GM19452 (cell line): ENCODE results near the gene GRM1.

ENCODE experiments used
- ATAC-seq: cut with Tn5 transposase; IDR thresholded peaks from one replicate; pipeline ENCODE4 v1.9.1; 2021; ENCODE audit not compliant: unreplicated experiment

Gene GRM1

DNA sequence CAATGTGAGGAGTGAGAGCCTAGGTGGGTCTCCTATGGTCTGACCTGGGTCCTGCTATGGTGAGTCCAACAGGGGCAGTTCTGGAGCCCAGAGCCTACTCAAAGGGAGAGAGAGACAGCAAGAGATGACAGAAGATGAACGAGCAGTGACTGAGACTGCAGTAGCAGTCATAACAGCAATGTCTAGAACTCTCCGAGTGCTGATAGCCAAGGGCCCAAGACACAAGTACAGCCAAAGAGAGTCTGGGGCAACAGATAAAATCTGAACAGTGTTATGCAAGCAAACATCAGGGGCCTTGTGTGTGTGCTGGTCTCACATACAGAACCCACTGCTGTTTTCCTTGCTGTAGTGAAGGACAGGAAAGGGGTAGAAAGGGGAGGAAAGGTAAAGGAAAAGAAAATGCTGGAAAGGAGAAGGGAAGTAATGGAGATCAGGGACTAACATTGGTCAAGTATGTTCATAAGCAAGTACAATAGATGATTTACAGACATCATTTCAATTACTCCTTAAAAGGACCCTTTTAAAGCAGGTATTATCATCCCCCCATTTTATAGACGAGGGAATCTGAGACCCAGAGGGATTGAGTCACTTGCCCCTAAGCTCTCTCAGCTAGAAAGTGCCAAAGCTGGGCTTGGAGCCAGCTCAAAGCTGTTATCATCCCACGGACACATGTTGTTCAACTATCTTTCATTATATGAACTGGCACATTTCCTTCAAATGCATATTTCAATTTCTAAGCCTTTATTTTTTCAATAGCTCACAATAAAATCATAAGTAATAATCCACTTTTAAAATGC is 332.5 kb downstream of the GRM1 start:
- no peak for ATAC-seq

DNA sequence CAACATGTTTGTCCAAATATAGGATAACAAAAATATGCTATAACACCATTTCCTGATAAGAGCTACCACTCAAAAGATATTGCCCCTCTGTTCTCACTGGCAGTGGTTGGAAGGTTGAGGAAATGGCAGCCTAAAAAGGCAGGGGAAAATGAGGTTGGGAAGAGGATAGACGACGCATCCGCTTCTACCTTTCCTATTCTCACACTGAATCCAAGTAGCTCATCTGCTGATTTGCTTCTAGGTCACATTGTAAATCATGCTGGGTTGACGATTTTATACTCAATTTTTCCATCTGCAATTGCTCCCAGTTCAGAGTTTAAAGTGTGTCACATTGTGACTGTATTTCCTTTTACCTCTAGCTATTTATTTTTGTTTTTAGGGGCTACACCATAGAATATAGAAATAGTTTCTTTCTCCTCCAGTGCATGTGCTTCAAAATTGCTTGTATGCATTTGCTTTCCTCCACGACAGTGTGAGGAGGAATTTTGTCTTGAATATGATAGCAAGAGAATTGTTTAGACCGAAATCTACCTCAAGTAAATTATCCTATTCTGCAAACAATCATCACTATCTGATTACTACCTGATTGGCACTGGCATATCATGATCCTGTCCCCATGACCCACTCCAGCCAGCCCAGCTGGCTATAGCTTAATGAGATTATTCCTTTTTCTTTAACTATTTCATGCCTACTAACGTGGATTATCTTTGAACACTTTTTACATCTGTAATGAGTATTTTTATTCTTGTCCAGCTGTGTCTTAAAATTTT is 335.2 kb downstream of the GRM1 start:
- no peak for ATAC-seq

DNA sequence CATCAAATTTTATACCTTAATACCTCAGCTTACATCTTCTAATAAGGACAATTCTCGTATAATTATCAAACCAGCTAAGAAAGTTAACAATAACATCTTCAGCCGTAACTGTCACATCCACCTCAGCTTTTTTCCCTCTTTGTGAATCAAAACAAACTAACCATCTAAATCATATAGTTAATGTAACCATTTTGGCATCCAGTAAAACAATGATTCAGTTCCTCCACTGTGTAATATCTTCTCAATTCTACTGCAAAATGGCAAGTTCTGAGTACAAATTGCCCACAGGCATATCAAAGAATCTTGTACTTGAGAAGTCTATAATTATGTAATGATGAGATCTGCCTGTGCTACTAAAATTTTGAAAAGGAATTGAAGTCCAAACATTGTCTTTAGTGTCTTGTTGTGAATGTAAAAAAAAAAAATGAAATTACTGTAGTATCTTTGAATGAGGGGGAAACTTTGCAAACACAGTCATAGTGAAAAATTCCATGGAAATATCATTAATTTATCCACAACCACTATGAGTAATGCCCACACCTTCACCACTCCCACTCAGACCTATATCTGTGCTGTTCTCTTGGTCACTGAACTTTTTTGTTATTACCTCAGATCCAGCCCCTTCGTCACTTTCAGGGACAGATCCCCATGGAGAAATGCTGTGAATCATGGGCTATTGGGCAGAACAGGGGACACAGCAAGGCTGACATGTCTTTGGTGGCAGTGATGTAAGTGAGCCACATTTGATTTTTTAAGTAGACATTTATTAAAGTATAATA is 336.1 kb downstream of the GRM1 start:
- ATAC-seq = no peak

DNA sequence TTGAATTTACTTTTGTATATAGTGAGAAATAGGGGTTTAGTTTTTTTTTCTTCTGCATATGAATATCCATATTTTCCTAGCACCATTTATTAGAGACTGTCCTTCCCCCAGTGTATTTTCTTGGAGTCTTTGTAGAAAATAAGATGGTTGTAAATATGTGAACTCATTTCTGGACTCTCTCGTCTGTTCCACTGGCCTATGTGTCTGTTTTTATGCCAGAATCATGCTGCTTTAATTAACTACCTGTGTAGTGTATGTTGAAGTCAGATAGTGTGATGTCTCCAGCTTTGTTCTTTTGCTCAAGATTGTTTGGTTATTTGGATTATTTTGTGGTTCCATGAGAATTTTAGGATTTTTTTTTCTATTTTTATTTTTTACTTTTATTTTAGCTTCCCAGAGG is 338.2 kb downstream of the GRM1 start:
- no peak for ATAC-seq

DNA sequence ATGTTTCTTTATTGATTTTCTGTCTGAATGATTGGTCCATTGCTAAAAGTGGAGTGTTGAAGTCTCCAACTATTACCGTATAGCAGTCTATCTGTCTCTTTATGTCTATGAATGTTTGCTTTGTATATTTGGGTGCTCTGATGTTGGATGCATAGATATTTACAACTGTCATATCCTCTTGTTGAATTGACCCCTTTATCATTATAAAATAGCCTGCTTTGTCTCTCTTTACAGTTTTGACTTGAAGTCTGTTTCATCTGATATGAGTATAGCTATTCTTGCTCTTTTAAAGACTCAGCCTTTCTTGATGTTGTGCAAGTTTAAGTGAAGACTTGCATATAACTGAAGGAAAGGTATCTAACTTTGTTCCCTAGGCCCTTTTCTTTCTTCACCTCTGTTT is 341.0 kb downstream of the GRM1 start:
- no peak for ATAC-seq

DNA sequence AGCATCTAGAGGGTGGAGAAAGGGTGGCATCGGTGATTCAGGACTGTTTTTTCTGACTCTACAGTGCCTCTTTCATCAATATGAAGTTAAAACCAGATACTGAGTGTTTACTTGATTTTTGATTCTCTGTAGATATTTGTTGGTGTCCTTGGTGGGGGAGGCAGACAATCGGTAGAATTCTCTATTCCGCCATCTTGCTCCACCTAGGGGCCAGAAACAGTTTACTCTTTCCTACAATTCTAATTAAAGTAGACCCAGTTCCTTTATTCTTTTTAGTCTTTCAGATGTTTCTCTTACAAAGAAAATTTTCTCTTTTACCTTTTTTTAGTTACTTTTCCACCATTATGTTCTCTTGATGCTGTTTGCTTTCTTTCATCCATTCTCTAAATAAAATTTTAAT is 352.6 kb downstream of the GRM1 start:
- ATAC-seq = no peak

DNA sequence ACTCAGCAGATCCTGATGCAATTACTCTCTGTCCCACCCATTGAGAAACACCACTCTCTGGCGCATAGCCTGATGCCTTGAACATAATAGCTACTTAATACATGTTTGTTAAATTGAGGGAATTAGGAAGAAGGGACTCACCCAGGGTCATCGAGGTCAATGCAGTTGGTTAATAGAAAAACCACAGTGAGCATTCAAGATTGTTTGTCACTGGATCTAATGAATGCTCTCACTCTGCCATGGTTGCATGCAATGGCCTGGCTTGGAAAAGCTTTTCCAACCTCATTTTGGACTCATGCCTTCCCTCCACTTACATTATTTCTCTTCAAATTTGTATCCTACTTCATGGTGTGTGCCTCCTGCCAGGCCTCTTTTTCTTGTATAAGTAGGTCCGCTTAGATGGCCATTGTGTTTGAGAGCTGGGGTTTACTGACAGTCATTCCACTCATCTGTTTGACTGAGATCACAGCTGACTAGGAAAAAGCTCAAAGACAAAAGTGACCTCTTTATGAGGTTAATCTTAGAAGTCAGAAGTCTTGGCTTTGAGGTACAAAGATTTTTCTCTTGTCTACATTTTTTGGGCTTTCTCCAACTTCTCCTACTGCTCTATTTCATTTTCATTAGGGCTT is 360.0 kb downstream of the GRM1 start:
- ATAC-seq = no peak

DNA sequence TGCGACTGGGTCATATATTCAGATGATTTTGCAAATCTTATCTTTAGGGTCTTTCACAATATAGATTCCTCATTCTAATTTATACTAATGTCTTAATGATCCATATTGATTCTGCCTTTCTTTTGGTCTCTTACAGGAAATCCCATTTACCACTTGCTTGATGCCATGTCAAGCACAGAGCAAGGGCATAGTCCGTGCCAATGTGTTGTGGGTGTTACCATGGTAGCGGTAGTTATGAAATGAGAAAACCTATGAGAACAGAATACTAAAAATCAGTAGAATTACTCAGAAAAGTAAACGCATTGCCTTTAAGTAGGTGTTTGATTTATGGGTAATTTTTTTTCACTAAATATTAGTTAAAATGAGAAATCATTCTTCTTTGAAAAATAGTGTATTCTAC is 360.9 kb downstream of the GRM1 start:
- ATAC-seq = no peak

DNA sequence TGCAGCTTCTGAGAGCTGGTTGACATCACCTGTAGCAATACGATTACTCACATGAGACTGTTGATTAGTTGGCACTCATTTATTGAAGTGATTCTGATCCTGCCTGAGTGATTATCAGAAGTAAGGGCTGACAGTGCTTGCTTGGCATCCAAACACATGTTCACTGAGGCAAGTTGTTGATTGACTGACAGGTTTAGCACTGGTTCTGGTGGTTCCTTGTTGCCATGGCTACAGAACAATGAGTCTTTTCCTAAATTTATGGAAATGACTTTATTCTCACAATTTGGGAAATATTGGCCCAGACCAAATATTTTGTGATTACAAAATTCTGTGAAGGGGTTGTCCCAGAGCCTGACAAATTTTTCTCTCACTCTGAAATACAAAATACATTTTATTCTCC is 368.8 kb downstream of the GRM1 start:
- no peak for ATAC-seq

DNA sequence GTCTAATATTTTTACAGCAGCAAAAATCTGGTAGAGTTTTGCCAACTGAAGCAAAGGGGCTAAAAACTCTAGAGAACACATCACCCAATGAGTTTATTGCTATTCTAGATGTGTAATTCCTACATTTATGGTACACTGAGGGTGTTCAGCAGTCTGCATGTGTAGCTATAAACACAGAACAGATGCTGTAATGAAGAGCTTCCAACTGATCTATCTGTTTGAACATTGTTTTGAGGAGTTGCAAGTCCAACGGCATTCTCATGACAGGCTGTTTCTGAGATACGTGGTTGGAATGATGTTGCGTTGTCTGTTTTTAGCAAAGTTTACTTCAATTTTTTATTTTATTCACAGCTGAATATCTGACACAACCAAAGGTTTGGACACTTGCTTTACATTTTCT is 373.6 kb downstream of the GRM1 start:
- no peak for ATAC-seq

DNA sequence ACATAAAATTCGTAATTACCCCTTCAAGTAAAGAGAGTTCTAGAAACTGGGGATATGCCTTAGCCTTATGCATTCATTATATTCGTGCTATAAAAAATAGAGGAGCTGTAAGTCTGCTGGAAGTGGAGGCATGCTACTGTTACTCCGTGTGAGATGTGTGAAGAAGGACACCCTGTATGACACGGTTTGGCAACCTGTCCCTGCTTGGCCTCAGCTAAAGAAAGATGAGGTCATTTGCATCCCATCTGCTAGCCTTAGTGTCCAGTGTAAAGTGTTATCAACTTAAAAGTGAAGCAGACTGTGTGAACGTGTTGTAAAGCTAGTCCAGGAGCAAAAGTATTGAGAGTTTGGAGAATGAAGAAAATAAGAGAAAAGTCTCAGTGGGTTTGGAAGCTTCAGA is 379.7 kb downstream of the GRM1 start:
- ATAC-seq = no peak

DNA sequence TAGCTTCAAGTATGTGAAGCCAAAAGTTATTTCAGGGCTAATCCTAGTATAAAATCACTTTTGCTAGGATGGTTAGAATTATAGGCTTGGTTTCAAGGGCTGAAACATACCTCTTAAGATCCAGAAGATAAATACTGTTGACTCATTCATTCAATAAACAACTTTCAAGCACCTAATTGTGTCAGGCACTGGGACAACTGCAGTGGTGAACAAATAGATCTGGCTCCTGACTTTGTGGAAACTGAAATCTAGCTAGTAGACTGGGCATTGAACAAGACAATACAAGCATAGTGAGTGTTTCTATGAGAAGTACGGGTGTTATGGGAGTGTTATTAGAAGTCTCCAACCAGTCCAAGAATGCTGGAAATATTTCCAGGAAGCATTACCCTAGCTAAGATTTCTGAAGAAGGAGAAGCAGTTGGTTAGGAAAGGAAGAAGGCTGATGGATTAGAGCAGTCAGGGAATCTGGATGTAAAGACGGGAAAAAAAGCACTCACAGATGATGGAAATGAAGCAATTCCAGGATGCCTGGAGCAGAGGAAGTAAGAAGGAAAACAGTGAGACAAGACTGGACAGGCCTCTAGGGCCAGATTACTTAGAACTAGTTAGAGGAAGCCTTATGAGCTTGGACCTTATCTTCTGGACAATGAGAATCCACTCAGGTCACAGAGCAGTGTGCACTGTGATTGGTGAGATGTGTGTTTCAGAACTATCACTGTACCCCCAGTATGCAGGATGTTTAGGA is 382.2 kb downstream of the GRM1 start:
- ATAC-seq = no peak

DNA sequence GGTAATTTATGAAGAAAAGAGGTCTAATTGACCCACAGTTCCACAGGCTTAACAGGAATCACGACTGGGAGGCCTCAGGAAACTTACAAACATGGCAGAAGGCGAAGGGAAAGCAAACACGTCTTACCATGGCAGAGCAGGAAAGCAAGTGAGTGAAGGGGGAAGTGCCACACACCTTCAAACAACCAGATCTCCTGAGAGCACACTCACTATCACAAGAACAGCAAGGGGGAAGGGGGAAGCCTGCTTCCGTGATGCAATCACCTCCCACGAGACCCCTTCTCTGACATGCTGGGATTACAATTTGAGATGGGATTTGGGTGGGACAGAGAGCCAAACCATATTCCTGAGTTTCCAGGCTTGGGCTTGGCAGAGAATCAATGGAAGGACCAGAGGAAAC is 390.7 kb downstream of the GRM1 start:
- ATAC-seq = no peak

DNA sequence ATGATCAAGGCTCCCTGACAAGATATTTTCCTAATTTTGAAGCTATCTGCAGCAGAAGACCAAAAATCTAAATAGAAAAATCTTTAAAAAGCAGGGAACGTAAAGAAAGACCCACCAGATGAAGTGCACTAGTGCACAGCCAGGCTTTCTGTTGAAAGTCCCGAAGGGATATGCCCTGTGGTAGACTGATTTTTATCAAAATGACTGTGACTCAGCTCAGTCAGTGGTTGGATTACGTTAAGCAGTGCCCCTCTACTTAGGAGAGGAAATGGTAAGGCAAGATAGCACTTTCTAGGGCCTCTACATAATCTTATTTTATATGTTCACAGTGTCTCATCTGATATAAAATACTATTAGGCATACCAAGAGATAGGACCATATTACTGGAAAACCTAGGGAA is 391.4 kb downstream of the GRM1 start:
- ATAC-seq = no peak

DNA sequence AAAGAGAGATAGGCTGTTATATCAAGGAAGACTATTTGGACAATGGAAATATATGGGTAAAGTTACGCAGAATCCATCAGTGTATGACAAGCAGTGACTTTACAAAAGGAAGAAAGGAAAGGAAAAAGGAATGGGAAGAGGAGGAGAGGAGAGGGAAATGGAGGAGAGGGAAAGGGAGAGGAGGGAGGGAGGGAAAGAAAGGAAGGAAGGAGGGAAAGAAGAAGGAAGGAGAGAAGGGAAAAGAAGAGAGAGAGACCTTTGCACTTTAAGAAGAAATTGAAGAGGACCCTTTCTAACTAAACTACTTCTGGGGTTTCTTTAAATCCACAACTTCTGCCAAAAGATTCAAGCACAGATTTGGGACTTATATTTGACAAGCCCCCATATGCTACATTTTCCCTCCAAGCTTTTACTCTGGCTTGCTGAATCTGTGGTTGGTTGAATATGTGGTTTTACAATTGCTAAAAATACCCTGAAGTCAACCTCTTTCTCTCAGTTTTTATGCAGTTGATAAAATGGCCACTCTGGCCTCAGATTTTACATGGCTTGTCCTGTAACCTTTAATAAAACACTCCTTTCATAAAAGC is 394.0 kb downstream of the GRM1 start:
- ATAC-seq = peak; percentile 38

DNA sequence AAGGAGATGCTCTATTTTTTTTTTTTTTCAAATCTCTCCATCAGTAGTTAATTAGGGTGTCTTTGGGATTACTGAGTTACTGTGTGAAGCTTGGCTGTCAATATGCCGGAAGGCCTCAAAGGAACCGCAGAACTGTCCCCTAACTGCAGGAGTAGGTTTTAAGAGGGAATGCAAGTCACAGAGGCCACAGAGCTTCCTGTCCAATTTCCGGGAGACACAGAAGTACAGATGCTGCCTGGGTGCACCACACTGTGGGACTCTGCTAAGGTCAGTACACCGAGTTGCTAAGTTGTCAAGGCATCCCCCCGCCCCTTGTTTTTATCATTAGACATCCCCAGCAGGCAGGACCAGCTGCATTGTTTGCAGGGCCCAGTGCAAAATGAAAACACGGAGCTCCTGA is 394.6 kb downstream of the GRM1 start:
- peak; percentile 59 for ATAC-seq

DNA sequence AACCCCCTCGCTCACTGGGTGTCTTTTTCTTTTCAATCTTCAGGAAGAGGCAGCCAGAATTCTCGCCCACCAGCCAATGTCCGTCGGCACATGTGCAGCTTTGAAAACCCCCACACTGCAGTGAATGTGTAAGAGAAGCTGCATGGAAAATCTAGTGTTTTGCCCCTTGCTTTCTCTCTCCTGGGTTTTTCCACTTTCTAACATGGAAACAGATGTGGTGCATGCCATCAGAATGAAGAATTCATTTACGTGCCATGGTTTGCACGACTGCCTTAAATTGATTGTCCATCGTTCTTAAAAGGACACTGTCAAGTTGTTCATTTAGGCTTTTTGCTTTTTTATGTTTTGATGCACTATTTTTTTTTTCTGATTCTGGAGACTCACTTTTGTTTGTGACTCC is 397.7 kb downstream of the GRM1 start:
- ATAC-seq = no peak

DNA sequence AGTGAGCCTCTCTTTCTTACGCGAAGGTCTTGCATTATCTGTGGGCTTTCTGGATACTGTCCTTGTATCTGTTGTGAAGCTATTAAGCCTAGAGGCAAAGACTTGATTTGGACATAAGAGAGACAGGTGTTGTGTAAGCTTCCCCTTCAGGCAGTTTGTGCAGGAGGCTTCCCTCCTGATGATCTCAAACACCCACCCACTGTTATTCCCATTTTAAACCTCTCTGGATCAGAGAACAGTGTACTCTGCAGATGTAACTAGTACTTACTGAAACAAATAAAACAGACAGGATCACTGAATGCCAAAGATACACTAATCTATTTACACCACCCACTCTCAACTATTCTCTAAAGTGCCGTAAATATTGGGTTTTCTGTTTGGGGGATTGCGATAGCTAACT is 401.0 kb downstream of the GRM1 start:
- ATAC-seq = no peak

DNA sequence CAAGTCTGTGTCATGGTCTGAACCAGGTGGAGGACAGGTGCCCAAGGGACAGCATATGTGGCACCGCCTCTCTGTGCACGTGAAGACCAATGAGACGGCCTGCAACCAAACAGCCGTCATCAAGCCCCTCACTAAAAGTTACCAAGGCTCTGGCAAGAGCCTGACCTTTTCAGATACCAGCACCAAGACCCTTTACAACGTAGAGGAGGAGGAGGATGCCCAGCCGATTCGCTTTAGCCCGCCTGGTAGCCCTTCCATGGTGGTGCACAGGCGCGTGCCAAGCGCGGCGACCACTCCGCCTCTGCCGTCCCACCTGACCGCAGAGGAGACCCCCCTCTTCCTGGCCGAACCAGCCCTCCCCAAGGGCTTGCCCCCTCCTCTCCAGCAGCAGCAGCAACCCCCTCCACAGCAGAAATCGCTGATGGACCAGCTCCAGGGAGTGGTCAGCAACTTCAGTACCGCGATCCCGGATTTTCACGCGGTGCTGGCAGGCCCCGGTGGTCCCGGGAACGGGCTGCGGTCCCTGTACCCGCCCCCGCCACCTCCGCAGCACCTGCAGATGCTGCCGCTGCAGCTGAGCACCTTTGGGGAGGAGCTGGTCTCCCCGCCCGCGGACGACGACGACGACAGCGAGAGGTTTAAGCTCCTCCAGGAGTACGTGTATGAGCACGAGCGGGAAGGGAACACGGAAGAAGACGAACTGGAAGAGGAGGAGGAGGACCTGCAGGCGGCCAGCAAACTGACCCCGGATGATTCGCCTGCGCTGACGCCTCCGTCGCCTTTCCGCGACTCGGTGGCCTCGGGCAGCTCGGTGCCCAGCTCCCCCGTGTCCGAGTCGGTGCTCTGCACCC is 405.2 kb downstream of the GRM1 start:
- ATAC-seq = no peak
